A673 (cell line): Measurements from ENCODE around the gene VAPA. TPM values are rescaled to one million over a fixed set of nuclear protein-coding genes. Genes with fewer than 3 reads are reported as not detected.
"Not testable (repeated sequence)": the region's sequence is repeated elsewhere in the genome, so short reads cannot be mapped to it uniquely, and the experiment has no call there.

Experiments used
- BruUV-seq: library from RNA; stranded (reverse); fragments of 400-500 nt; replicated peaks from 2 replicates; lab custom pipeline; 2021; lab: Mats Ljungman, UMichigan
- CTCF ChIA-PET: fragments of 300-600 bp; sonication (Branson Sonifier 250); formaldehyde crosslinking; loops from one replicate; lab custom pipeline; 2022; ENCODE audit warnings: antibody characterized with exemption; lab: Charles Lee
- POLR2A ChIA-PET: fragments of 300-600 bp; sonication (Branson Sonifier 250); formaldehyde crosslinking; loops from one replicate; lab custom pipeline; 2022; ENCODE audit warnings: antibody characterized with exemption; ENCODE audit not compliant: low non-redundant PET; lab: Charles Lee
- DNase-seq: peaks from one replicate; pipeline ENCODE4 v3.0.0-alpha.2; 2015; ENCODE audit warnings: low spot score
- H3K27ac ChIP-seq: fragments of 200-600 bp; sonication (generic); 2 replicates; pipeline ENCODE4 v1.5.1; 2016; ENCODE audit warnings: mixed run types, low read depth, mild to moderate bottlenecking, mixed read lengths, antibody characterized with exemption, low read length; ENCODE audit not compliant: poor library complexity, severe bottlenecking
- H3K27me3 ChIP-seq: fragments of 200-600 bp; sonication (generic); replicated peaks from 2 replicates; pipeline ENCODE4 v1.6.1; 2017; ENCODE audit warnings: mixed run types, low read depth, mild to moderate bottlenecking, mixed read lengths, antibody characterized with exemption, low read length; ENCODE audit not compliant: insufficient read depth, poor library complexity
- H3K36me3 ChIP-seq: fragments of 200-600 bp; sonication (generic); 2 replicates; pipeline ENCODE4 v1.6.1; 2016; ENCODE audit warnings: mixed run types, mild to moderate bottlenecking, mixed read lengths, antibody characterized with exemption, low read length; ENCODE audit not compliant: insufficient read depth, poor library complexity, severe bottlenecking
- H3K4me1 ChIP-seq: fragments of 200-600 bp; sonication (generic); 2 replicates; pipeline ENCODE4 v1.6.1; 2017; ENCODE audit warnings: mixed run types, mild to moderate bottlenecking, mixed read lengths, antibody characterized with exemption, low read length; ENCODE audit not compliant: insufficient read depth, poor library complexity, severe bottlenecking
- H3K4me3 ChIP-seq: fragments of 200-600 bp; sonication (generic); 2 replicates; pipeline ENCODE4 v1.5.1; 2016; ENCODE audit warnings: low read depth, mixed run types, mild to moderate bottlenecking, mixed read lengths, low read length; ENCODE audit not compliant: poor library complexity, severe bottlenecking
- H3K9me3 ChIP-seq: fragments of 200-600 bp; sonication (generic); 2 replicates; pipeline ENCODE4 v1.6.1; 2016; ENCODE audit warnings: mixed run types, low read depth, mild to moderate bottlenecking, mixed read lengths, antibody characterized with exemption, low read length; ENCODE audit not compliant: poor library complexity, severe bottlenecking
- CTCF ChIP-seq: fragments of 300-800, 200-600 bp; sonication (generic); conservative IDR thresholded peaks from 2 replicates; pipeline ENCODE4 v1.5.1; 2017; ENCODE audit warnings: low read depth, mild to moderate bottlenecking, antibody characterized with exemption, low read length, moderate library complexity, mixed read lengths
- EZH2 ChIP-seq: fragments of 200-600 bp; sonication (generic); IDR thresholded peaks from 2 replicates; pipeline ENCODE4 v1.6.1; 2017; ENCODE audit warnings: borderline replicate concordance, low read depth, mild to moderate bottlenecking, mixed read lengths, antibody characterized with exemption, low read length; ENCODE audit not compliant: poor library complexity, severe bottlenecking
- intact Hi-C: fragments of 100-400 bp; cut with micrococcal nuclease; formaldehyde crosslinking; loops from one replicate; pipeline ENCODE4 v1.10.0; 2022; ENCODE audit not compliant: unreplicated experiment
- total RNA-seq: library from RNA; stranded (reverse); gene quantifications from 2 replicates; pipeline ENCODE4 v1.2.3, GENCODE V29; 2021

Gene VAPA
- total RNA-seq, 1 experiment from 2014 or later: 185 TPM

- no peak overlapping the region for H3K27ac ChIP-seq
- no peak for DNase-seq
- ChIA-PET CTCF (no interaction called here), POLR2A (no interaction called here)
- TF ChIP-seq CTCF: no peak
- no peak for TF ChIP-seq EZH2
- no peaks in the 10 kb centered on the region for H3K9me3 ChIP-seq
- no peaks in the 10 kb centered on the region for H3K4me1 ChIP-seq
- no peak overlapping the region for H3K4me3 ChIP-seq
- no peaks in the 10 kb centered on the region for H3K36me3 ChIP-seq
- H3K27me3 ChIP-seq: no peaks in the 10 kb centered on the region
- intact Hi-C loops: no loop called here
- BruUV-seq: no TSS peak
Observed at GRCh38 chr18:9910071-9910470, 3.7 kb upstream of the VAPA start.

- CTCF ChIA-PET: no interaction called here
- no peak for DNase-seq
- Histone ChIP-seq H3K27ac (no peak overlapping the region), H3K36me3 (no peaks in the 10 kb centered on the region), H3K9me3 (no peaks in the 10 kb centered on the region), H3K4me1 (peaks cover 2% of the 10 kb centered on the region), H3K4me3 (no peak overlapping the region), H3K27me3 (no peaks in the 10 kb centered on the region)
- POLR2A ChIA-PET: no interaction called here
- BruUV-seq: no TSS peak
- intact Hi-C loops: no loop called here
- no peak for TF ChIP-seq EZH2
- no peak for TF ChIP-seq CTCF
Observed at GRCh38 chr18:9910661-9911060, 3.2 kb upstream of the VAPA start.

DNA sequence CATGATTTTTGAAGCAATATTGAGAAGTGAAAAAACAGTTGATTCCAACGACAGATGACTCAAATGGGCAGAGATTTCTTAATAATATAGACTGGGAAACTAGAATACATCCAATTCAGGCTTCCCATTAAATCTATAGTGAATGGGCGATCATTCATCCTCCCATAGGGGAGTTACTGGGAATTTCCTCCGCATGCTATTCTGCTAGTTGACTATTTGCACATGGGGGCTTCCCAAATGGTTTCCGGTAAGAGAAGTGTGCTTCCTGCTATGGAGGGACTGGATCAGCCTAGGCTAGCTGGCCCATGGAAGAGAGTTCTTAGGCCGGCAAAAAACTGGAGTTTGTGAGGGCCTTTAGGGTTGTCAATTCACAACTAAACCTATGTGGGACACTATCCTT, 2.6 kb upstream of the VAPA start:
- CTCF ChIA-PET: no interaction called here
- intact Hi-C loops: no loop called here

DNA sequence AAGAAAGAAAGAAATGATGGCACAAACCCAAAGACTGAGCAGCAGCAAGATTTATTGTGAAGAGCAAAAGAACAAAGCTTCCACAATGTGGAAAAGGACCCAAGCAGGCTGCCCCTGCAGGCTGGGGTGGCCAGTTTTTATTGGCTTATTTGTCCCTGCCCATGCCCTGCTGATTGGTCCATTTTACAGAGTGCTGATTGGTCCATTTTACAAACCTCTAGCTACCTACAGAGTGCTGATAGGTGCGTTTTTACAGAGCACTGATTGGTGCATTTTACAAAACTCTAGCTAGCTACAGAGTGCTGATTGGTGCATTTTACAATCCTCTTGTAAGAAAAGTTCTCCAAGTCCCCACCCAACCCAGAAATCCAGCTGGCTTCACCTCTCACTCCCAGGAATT, 1.5 kb upstream of the VAPA start:
- H3K36me3 ChIP-seq, POLR2A ChIA-PET, H3K27me3 ChIP-seq, H3K9me3 ChIP-seq, BruUV-seq, intact Hi-C loops, H3K27ac ChIP-seq, CTCF ChIA-PET, DNase-seq, H3K4me3 ChIP-seq: not testable (repeated sequence)
- H3K4me1 ChIP-seq: peaks cover 17% of the 10 kb centered on the region

More for the DNA sequence above, 2.6 kb upstream of the VAPA start:
- H3K4me3 ChIP-seq: no peak overlapping the region
- POLR2A ChIA-PET: no interaction called here
- TF ChIP-seq CTCF (no peak), EZH2 (no peak)
- no peak for DNase-seq
- H3K36me3 ChIP-seq: no peaks in the 10 kb centered on the region
- no peaks in the 10 kb centered on the region for H3K9me3 ChIP-seq
- BruUV-seq: no TSS peak
- no peaks in the 10 kb centered on the region for H3K27me3 ChIP-seq
- peaks cover 8% of the 10 kb centered on the region for H3K4me1 ChIP-seq
- H3K27ac ChIP-seq: no peak overlapping the region
